HL-60 (cell line): Measurements from ENCODE around the gene NPY.

Experiments
- DNase-seq, 2 experiments: peaks; one replicate each; pipeline ENCODE4 v3.0.0-alpha.2; 2010 to 2020; ENCODE audit warnings: low read depth in 1 of 2, low spot score in 1 of 2
- H3K27ac ChIP-seq: fragments of 250-450 bp; sonication (Bioruptor Pico); replicated peaks from 2 replicates; pipeline ENCODE4 v1.5.1; 2020; ENCODE audit warnings: mild to moderate bottlenecking, moderate library complexity
- H3K27me3 ChIP-seq: fragments of 250-450 bp; sonication (Bioruptor Pico); 2 replicates; pipeline ENCODE4 v1.5.1; 2021; ENCODE audit warnings: mild to moderate bottlenecking, moderate library complexity; ENCODE audit not compliant: insufficient read depth, poor library complexity, severe bottlenecking
- H3K4me3 ChIP-seq: replicated peaks from 2 replicates; pipeline ENCODE4 v1.5.1; 2011; ENCODE audit warnings: mild to moderate bottlenecking, control low read depth, low read length; ENCODE audit not compliant: insufficient read depth
- CTCF ChIP-seq: IDR thresholded peaks from one replicate; pipeline ENCODE4 v1.5.1; 2011; ENCODE audit warnings: low read length, control low read depth, inconsistent platforms; ENCODE audit not compliant: insufficient read depth
- GABPA ChIP-seq: IDR thresholded peaks from 2 replicates; pipeline ENCODE4 v1.6.1; 2012; ENCODE audit warnings: low read depth
- POLR2AphosphoS5 ChIP-seq: IDR thresholded peaks from 2 replicates; pipeline ENCODE4 v1.6.1; 2012; ENCODE audit warnings: low read depth
- REST ChIP-seq: IDR thresholded peaks from 2 replicates; pipeline ENCODE4 v1.6.1; 2012; ENCODE audit warnings: low read depth; ENCODE audit not compliant: insufficient replicate concordance
- SPI1 ChIP-seq: IDR thresholded peaks from 2 replicates; pipeline ENCODE4 v1.6.1; 2012; ENCODE audit warnings: low read depth, mild to moderate bottlenecking, borderline replicate concordance

Gene NPY

GRCh38 chr7:24334012-24334411 lies 50.0 kb downstream of the NPY start:
- TF ChIP-seq REST (no peak), CTCF (no peak), POLR2AphosphoS5 (no peak), GABPA (no peak), SPI1 (no peak)
- Histone ChIP-seq H3K27me3 (no peaks in the 10 kb centered on the region), H3K4me3 (no peak overlapping the region), H3K27ac (no peak overlapping the region)
- DNase-seq: no peak

- Histone ChIP-seq H3K27me3 (no peaks in the 10 kb centered on the region), H3K4me3 (no peak overlapping the region), H3K27ac (no peak overlapping the region)
- TF ChIP-seq GABPA (no peak), POLR2AphosphoS5 (no peak), REST (no peak), SPI1 (no peak), CTCF (no peak)
- no peak for DNase-seq
Observed at GRCh38 chr7:24334627-24335026, 50.6 kb downstream of the NPY start.

GRCh38 chr7:24336461-24336860 lies 52.5 kb downstream of the NPY start:
- no peak overlapping the region for H3K4me3 ChIP-seq
- no peak for TF ChIP-seq REST
- TF ChIP-seq POLR2AphosphoS5: no peak
- TF ChIP-seq GABPA: no peak
- no peak for TF ChIP-seq SPI1
- no peak for TF ChIP-seq CTCF
- H3K27ac ChIP-seq: no peak overlapping the region
- no peaks in the 10 kb centered on the region for H3K27me3 ChIP-seq
- DNase-seq: no peak
